ENCODE measurements around the gene CDK14. TPM values are rescaled to one million over a fixed set of nuclear protein-coding genes. Genes with fewer than 3 reads are reported as not detected.
A peak's percentile ranks its signal among the peaks of the same experiment; 100 is the strongest.

CDK14 gene
- total and polyA plus RNA-seq, 2 donors (not counting 1 experiment from before 2014, with no cell fraction given): 23.6 to 41.1 TPM

DNA sequence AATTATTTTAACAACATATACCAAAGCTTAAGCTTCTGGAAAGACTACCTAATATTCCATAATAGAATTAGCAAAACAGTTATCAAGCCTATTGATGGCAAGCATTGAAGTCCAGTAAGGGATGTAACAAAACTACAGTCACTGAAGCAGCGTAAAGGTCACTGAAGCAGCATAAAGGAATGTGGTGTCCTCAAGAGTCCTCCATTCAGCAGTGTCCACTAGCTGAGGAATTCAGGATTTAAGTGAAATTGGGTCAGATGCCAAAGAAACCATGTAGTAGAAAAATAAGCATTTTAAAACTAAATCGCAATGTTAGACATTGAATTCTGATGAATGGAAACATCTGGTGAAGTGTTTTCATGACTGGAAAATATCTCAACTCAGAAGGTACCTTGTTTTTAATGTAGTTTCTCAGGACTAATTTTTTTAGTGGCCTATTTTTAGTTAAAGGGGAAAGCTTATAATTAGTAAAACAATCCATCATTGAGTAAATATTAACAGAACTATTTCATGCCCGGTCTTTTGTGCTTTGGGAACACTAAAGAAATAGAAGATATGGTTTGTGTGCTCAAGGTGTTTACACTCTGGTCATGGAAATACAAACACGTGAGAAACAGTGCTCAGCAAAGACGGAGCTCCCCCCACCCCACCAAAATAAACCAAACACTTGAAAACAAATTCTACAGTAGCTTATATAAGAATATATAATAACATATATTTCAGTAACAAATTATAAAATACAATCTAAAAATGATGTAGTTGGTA lies 121.4 kb downstream of the CDK14 start:
- no peaks in the 10 kb centered on the region for H3K27me3 ChIP-seq (ENCODE audit: control insufficient read depth, insufficient read depth, low read length)
- no peak for TF ChIP-seq EZH2 (IDR thresholded peaks at IDR 0.05; ENCODE audit: low read length, missing control alignments)
- TF ChIP-seq, protein P1, sequence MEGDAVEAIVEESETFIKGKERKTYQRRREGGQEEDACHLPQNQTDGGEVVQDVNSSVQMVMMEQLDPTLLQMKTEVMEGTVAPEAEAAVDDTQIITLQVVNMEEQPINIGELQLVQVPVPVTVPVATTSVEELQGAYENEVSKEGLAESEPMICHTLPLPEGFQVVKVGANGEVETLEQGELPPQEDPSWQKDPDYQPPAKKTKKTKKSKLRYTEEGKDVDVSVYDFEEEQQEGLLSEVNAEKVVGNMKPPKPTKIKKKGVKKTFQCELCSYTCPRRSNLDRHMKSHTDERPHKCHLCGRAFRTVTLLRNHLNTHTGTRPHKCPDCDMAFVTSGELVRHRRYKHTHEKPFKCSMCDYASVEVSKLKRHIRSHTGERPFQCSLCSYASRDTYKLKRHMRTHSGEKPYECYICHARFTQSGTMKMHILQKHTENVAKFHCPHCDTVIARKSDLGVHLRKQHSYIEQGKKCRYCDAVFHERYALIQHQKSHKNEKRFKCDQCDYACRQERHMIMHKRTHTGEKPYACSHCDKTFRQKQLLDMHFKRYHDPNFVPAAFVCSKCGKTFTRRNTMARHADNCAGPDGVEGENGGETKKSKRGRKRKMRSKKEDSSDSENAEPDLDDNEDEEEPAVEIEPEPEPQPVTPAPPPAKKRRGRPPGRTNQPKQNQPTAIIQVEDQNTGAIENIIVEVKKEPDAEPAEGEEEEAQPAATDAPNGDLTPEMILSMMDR (conservative IDR thresholded peaks at IDR 0.05 in 1 of 2, IDR thresholded peaks at IDR 0.05 in 1 of 2; ENCODE audit: low read depth in 1 of 2, low read length in 2 of 2): no peak
- peak; percentile 54 to 69 for DNase-seq (ENCODE audit: low read depth in 2 of 2)
- H3K27ac ChIP-seq (ENCODE audit: insufficient read depth, low read length): no peak overlapping the region
- H3K4me3 ChIP-seq (replicated peaks in 1 of 4; ENCODE audit: control extremely low read depth in 1 of 4, insufficient read depth in 1 of 4, low read depth in 3 of 4, low read length in 4 of 4): no peak overlapping the region
- no peaks in the 10 kb centered on the region for H4K20me1 ChIP-seq (ENCODE audit: control insufficient read depth, extremely low read depth, insufficient read depth, low read length)
- peak overlapping the region; percentile 56 for H3K4me2 ChIP-seq (ENCODE audit: extremely low read depth, insufficient read depth, low read length)
- peaks cover 7% of the 10 kb centered on the region for H3K79me2 ChIP-seq (ENCODE audit: control insufficient read depth, insufficient read depth, low read length)
- H3K36me3 ChIP-seq (ENCODE audit: control insufficient read depth, insufficient read depth, low read length): no peaks in the 10 kb centered on the region
- H3K9me3 ChIP-seq (ENCODE audit: control insufficient read depth, insufficient read depth, low read depth, low read length): no peaks in the 10 kb centered on the region
- no peak overlapping the region for H2AFZ ChIP-seq (ENCODE audit: low read length)
- peaks cover 10% of the 10 kb centered on the region for H3K4me1 ChIP-seq (ENCODE audit: control insufficient read depth, extremely low read depth, insufficient read depth, low read length)
- no peak overlapping the region for H3K9ac ChIP-seq (ENCODE audit: insufficient read depth, low read length)

DNA sequence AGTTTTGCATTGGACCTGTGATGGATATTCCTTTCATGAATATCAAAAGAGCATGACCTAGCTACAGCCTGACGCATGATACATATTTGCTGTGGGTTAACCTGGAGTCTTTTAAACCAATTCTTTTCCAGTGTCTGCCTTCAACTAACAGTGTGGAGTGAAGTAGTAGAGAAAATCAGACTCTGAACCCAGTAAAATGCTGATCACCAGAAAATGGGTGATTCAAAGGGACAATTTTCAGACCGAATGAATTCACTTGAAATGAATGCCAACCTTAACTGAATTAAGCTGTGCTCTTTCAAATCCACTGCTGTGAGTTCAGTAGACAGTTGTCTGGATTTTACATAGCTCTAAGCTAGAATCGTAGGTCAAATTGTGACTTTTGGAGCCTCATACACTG lies 123.0 kb downstream of the CDK14 start:
- Histone ChIP-seq H3K9ac (ENCODE audit: insufficient read depth, low read length) (no peak overlapping the region), H2AFZ (ENCODE audit: low read length) (no peak overlapping the region), H3K36me3 (ENCODE audit: control insufficient read depth, insufficient read depth, low read length) (no peaks in the 10 kb centered on the region), H3K4me2 (ENCODE audit: extremely low read depth, insufficient read depth, low read length) (no peak overlapping the region), H3K4me3 (replicated peaks in 1 of 4; ENCODE audit: control extremely low read depth in 1 of 4, insufficient read depth in 1 of 4, low read depth in 3 of 4, low read length in 4 of 4) (no peak overlapping the region), H3K27me3 (ENCODE audit: control insufficient read depth, insufficient read depth, low read length) (no peaks in the 10 kb centered on the region), H3K27ac (ENCODE audit: insufficient read depth, low read length) (no peak overlapping the region), H3K79me2 (ENCODE audit: control insufficient read depth, insufficient read depth, low read length) (peaks cover 14% of the 10 kb centered on the region), H4K20me1 (ENCODE audit: control insufficient read depth, extremely low read depth, insufficient read depth, low read length) (no peaks in the 10 kb centered on the region), H3K4me1 (ENCODE audit: control insufficient read depth, extremely low read depth, insufficient read depth, low read length) (peaks cover 10% of the 10 kb centered on the region), H3K9me3 (ENCODE audit: control insufficient read depth, insufficient read depth, low read depth, low read length) (no peaks in the 10 kb centered on the region)
- no peak for TF ChIP-seq EZH2 (IDR thresholded peaks at IDR 0.05; ENCODE audit: low read length, missing control alignments)
- TF ChIP-seq, protein P1 (conservative IDR thresholded peaks at IDR 0.05 in 1 of 2, IDR thresholded peaks at IDR 0.05 in 1 of 2; ENCODE audit: low read depth in 1 of 2, low read length in 2 of 2): no peak
- DNase-seq (ENCODE audit: low read depth in 2 of 2): no peak

DNA sequence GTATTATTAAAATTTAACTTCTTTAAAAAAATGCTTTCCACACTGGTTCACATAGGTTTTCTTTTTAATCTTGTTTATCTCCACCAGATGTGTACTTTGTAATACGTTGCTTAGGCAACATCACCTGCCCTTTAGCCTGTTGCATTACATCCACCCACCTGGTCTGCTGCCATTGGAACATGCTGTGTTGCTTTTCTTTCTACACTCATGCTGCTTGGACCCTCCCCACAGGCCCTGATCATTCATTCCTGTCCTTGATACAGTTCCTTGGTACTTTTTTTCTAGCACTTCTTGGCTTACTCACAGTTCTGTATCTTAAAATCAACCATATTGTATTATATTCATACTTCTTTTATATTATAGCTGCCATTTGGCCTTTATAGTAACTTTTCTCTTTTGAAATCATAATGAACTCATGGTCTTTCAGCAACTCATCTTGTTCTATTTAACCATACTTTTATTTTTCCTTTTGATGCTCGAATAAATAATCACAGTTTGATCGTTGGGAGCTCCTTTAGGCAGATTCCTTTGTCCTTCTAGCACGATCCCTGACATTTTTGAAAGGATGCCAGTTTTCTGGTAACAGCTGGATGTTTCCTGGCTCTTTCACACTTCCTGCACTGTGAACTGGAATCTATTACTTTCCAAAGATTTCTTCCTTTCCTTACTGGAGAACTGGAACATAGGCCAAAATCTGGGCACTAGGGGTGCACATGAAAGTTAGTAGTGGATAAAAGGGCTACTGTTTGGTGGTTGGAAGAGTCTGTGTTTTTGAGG lies 125.1 kb downstream of the CDK14 start:
- TF ChIP-seq, protein P1 (conservative IDR thresholded peaks at IDR 0.05 in 1 of 2, IDR thresholded peaks at IDR 0.05 in 1 of 2; ENCODE audit: low read depth in 1 of 2, low read length in 2 of 2): no peak
- no peak for TF ChIP-seq EZH2 (IDR thresholded peaks at IDR 0.05; ENCODE audit: low read length, missing control alignments)
- peaks cover 10% of the 10 kb centered on the region for H3K4me1 ChIP-seq (ENCODE audit: control insufficient read depth, extremely low read depth, insufficient read depth, low read length)
- no peaks in the 10 kb centered on the region for H3K9me3 ChIP-seq (ENCODE audit: control insufficient read depth, insufficient read depth, low read depth, low read length)
- no peak overlapping the region for H3K4me3 ChIP-seq (replicated peaks in 1 of 4; ENCODE audit: control extremely low read depth in 1 of 4, insufficient read depth in 1 of 4, low read depth in 3 of 4, low read length in 4 of 4)
- peak; percentile 79 to 81 for DNase-seq (ENCODE audit: low read depth in 2 of 2)
- no peaks in the 10 kb centered on the region for H3K27me3 ChIP-seq (ENCODE audit: control insufficient read depth, insufficient read depth, low read length)
- H3K36me3 ChIP-seq (ENCODE audit: control insufficient read depth, insufficient read depth, low read length): no peaks in the 10 kb centered on the region
- H3K79me2 ChIP-seq (ENCODE audit: control insufficient read depth, insufficient read depth, low read length): peaks cover 14% of the 10 kb centered on the region
- no peak overlapping the region for H2AFZ ChIP-seq (ENCODE audit: low read length)
- no peaks in the 10 kb centered on the region for H4K20me1 ChIP-seq (ENCODE audit: control insufficient read depth, extremely low read depth, insufficient read depth, low read length)
- no peak overlapping the region for H3K9ac ChIP-seq (ENCODE audit: insufficient read depth, low read length)
- peak overlapping the region; percentile 51 for H3K4me2 ChIP-seq (ENCODE audit: extremely low read depth, insufficient read depth, low read length)
- peak overlapping the region; percentile 5 for H3K27ac ChIP-seq (ENCODE audit: insufficient read depth, low read length)

All from fibroblast of lung (primary cell).